Measurements from ENCODE around the gene ITLN1.

DNA sequence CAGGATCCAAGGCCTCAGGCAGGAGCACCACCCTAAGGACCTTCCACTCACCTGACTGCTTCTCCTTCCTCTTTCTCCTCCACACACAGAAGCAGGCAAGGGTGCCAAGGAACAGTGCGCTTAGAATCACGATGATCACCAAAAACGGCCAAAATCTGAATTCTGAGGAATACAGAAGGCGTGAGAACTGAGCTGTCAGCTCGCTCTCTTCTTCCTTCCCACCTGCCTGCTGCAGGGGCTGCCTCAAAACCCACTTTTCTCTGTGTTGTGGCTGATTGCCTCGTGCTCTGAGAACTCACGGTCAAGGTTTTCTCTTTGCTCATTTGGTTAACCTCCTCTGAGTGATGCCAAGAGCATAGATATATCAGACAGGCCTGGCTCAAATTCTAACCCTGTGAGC, 46.1 kb downstream of the ITLN1 start:
- no peak for TF ChIP-seq CTCF (IDR thresholded peaks at IDR 0.05)
- no peak for TF ChIP-seq POLR2A (IDR thresholded peaks at IDR 0.05)
